NOMO-1 treated with DMSO at 0.1 percent for 48 hours (cell line): ENCODE results near the gene METTL6.
"Not testable (repeated sequence)": the region's sequence is repeated elsewhere in the genome, so short reads cannot be mapped to it uniquely, and the experiment has no call there.

ENCODE experiments used
- DNase-seq: peaks from one replicate; lab custom pipeline; 2025; ENCODE audit not compliant: unreplicated experiment; lab: John Stamatoyannopoulos, UW

METTL6 gene

DNA sequence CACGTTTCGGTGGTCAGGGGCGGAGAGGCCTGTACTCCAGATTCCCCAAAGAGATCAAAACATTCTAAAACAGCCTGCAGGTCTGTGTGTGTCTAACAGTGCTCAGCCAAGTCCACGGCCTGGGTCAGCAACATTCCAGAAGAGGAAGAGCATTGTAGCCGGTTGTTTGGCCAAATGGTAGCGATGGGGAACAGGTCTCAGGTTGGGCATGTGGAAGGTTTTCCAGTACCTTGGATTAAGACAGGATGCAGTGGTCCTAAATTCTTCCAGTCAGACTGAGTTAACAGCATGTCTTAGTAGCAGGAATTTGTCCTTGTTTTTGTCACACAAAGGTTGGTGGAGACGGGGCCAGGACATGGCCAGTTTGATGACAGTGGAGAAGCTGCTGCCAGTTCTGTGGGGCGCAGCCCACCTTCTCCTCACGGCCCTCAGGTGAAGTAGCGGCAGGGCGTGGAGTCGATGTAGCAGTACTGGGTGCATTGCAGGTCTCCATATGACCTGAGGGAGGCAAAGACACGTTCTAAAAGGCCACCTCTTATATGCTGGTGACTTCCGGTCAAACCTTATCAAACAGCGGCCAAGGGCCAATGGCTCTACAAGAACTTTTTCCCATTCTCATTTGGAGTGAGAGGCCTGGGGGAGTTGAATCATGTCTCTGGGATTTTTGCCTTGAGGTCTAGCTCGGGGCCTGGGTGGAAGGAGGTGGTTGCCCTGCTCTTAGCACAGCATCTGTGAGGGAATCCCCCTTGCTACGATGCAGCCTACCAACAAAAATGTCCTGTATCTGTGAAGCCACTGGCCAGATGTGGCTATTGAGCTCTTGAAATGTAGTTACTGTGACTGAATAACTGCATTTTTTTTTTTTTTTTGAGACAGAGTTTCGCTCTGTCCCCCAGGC is 24.1 kb upstream of the METTL6 start:
- no peak for DNase-seq

DNA sequence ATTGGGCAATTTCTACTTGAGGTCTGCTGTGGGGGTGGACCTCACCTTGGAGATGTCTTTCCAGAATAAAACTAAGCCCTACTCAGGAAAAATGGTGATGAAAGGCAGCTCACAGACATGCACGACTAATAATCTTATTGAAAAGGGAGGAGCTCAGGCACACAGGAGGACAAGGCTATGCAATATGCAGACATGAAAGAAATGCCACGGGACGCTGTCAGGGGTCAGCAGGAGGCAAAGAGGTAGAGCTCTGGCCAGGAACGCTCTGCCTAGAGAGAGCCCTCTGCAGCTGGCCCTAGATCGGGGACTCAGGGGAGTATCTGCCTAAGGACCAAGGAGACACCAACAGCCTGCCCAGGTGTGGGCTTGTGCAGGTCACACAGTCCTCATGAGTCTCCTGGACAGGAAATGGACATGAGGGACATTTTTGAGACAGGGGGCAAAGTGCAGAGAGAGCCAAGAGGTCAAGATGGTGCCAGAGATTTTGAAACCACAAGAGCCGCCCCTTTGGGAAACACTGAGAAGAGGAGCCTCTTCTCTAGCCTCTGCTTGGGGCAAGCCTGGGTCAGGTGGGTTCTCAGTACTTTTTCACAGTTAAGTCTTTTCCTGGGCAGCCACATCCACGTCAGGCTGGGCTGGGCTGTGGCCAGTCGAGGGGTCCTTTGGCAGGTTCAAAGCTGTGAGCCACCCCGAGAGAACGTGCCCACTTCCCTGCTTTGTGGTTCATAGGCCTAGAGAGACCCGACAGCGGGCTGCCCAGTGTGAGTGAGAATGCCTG is 23.3 kb upstream of the METTL6 start:
- DNase-seq: no peak

GRCh38 chr3:15449489-15450224 is 22.3 kb upstream of the METTL6 start:
- no peak for DNase-seq

GRCh38 chr3:15443826-15444524 is 16.6 kb upstream of the METTL6 start:
- no peak for DNase-seq

DNA sequence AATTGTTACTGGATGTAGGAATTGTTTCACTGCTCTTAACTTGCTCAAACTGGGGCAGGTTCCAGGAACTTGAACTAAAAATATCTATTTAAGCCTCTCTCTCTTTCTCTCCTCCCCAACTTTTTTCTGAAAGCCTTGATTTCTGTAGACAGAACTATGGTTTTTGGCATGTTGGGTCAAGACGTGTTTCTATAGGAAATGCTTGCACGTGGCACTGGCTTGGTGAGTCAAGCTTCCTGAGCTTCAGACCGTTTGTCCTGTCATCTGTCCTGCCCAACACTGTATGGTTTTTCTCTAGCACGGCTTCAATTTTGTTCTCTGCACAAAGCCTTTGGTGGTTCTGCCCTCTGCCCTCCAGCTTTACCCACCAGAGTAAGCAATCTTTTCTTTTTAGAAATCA is 13.5 kb upstream of the METTL6 start:
- DNase-seq: peak; percentile 57

DNA sequence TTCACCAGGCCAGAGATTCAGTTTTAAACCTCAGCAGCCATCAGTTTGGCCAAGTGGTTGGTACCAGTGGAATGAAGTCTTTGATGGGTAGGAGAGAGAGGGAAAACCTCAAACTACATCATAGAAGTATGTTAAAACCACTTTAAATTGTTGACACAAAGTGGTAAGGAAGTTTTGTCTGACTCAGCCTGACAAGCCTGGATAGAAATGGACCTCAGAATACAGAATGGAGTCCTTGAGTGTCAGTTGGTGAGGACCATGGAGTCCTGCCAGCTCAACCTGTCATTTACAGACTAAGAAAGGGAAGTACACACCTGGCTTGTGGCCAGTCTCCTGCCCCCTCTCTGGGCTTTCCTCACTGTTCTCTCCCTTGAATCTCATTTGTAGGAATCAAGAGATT is 12.1 kb upstream of the METTL6 start:
- no peak for DNase-seq

DNA sequence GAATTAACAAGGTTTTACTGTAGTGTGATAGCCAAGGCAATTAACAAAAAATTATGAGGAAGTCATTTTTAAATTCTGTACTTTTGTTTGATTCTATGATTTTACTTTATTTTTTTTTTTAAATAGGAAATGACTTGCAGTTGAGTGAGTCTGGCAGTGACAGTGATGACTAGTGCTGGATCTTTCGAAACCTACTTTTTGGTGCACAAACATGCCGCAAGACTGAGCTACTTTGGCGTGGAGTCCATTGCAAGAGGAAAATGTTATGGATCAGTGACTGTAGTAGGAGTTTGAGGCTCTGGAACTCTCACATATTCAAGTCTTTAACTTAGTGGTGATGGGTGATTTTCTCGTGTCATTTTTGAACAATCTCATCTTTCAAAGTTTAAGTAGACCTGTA is 11.6 kb upstream of the METTL6 start:
- peak; percentile 77 for DNase-seq

- no peak for DNase-seq
Observed at GRCh38 chr3:15436246-15436645, 8.9 kb upstream of the METTL6 start.

DNA sequence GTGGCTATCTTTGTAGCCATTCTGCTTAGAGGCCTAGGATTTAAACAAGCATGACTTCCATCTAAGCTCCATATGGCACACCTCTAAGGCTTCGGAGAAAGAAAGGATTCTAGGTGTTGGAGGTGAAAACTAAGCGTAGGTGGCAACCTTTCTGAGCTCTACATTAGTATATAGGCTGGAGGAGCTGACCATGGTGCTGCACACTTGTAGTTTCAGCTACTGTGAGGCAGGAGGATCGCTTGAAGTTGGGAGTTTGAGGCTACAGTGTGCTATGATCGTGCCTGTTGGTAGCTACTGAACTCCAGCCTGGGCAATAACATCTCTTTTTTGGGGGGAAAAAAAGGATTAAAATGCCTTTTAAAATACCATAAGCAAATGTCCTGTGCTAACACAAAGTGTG is 7.4 kb upstream of the METTL6 start:
- no peak for DNase-seq

GRCh38 chr3:15433531-15433930 is 6.2 kb upstream of the METTL6 start:
- no peak for DNase-seq

- no peak for DNase-seq
Observed at GRCh38 chr3:15431256-15431837, 4.0 kb upstream of the METTL6 start.

GRCh38 chr3:15430624-15431023 is 3.3 kb upstream of the METTL6 start:
- no peak for DNase-seq

DNA sequence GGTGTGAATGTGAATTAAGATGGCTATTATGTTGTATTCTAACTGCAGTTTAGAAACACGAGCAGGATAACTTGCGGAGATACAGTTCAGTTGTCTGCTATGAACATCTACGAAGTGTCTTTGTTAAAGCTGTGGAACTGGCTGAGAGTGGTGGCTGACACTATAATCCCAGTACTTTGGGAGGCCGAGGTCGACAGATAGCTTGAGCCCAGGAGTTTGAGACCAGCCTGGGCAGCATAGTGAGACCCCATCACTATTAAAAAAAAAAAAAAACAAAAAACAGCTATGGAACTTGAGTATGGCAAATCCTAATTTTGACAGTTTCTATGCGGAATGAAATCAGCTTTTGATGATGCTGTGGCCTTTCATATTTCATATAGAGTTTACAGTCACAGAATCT is 1.7 kb upstream of the METTL6 start:
- DNase-seq: no peak

DNA sequence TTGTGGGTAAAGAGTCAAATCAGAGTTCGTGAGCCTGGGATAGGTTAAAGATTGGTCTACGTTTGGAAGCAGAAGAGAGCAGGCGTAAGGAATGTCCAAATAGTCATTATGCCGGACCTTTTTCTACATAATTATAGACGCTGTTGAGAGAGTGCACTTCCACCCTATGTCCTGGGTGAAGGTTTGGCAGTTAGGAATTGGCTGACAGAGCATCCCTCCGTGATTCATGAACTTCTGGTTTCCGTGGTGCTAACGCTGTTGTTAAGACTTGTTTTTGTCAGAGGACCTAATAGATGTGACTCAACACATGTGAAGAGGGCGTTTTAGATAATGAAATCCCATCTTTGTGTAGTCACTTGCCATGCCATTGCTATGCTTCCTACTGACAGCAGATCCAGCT is 1.2 kb upstream of the METTL6 start:
- peak; percentile 13 for DNase-seq

DNA sequence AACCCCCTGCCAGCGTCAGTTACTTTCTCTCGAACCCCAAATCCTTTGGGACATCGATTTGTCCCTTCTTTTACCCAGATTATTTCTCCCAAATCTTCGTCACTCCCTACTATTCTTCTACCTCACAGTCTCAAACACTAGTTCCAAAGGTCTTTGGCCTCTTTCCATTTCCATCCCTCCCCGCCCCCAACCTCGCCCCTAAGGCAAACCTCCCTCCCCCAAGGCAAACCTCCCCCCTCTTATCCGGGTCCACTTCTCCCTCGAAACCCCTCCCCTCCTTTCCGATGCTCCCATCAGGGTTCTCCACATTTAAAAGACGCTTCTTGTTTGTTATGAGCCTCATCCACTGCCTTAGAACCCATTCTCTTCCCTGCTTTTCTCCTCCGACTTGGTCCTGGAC is 637 bp upstream of the METTL6 start:
- DNase-seq: no peak

DNA sequence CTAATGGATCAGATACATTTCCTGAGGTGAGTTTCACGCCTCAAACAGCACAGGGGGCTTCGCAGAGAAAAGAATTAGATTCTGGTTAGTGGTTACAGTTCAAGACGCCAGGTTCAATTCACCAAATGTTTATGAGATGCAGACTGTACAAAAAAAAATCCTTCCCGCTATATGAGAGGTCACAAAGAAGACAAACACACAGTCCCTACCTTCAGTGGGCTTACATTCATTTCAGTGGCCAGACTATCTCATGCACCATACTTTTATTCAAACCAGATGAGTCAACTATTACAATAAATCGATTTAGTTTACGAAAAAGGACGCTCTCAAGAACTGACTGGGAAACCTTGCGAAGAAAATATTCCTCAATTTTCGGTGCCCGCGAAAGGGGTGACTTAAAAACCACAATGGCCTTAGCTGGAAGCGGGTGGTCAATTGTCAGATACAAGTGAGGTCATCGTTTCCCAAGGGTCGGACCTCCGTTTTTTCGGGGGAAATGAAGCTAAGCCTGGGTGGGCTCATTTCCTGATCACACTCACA is 695 bp downstream of the METTL6 start:
- DNase-seq: no peak

GRCh38 chr3:15420871-15421270 is 6.5 kb downstream of the METTL6 start:
- no peak for DNase-seq

- DNase-seq: not testable (repeated sequence)
Observed at GRCh38 chr3:15410966-15411365, 16.4 kb downstream of the METTL6 start.

DNA sequence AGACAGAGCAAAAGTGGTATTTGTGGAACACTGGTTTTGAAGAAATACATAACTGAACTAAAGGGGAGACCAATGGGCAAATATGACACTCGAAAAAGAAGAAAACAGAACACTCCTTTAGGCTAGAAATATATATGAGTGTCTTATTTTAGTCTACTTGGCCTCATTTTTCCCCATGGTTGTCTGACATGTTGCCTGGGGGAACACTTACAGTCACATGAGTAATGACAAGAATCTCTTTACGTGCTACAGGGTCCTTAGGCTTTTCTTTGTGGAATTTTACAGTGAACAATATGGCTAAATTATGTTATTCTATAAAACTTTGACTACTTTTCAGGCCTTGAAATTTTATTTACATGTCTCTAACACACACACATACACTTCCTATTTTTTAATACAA is 17.6 kb downstream of the METTL6 start:
- DNase-seq: no peak

GRCh38 chr3:15409239-15409638 is 18.1 kb downstream of the METTL6 start:
- DNase-seq: peak; percentile 56
